Measurements from ENCODE around the gene MON1B. TPM values are rescaled to one million over a fixed set of nuclear protein-coding genes. Genes with fewer than 3 reads are reported as not detected.

MON1B gene
- total and polyA plus RNA-seq, 10 of the 15 experiments (the other 5 are each of a cell fraction or from before 2014, with no cell fraction given), result 5.7 to 64.5 (median 21.7) TPM

GRCh38 chr16:77213542-77214106 is 22.6 kb downstream of the MON1B start (continued):
- TF ChIP-seq TCF7 (IDR thresholded peaks at IDR 0.05; ENCODE audit: borderline replicate concordance) (no peak), POLR2AphosphoS5 (IDR thresholded peaks at IDR 0.05; ENCODE audit: low read length) (no peak), CBX3 (IDR thresholded peaks at IDR 0.05; ENCODE audit: borderline replicate concordance, low read depth) (no peak), KLF5 (IDR thresholded peaks at IDR 0.05; ENCODE audit: partially characterized antibody) (no peak), GABPA (IDR thresholded peaks at IDR 0.05; ENCODE audit: low read depth) (no peak)

- DNase-seq (ENCODE audit: low read depth, low spot score) (no peak), ATAC-seq (no peak), FAIRE-seq (no peak)
- H3K4me3 ChIP-seq, result no peak overlapping the region
- no peak overlapping the region for H3K9ac ChIP-seq (ENCODE audit: control insufficient read depth, insufficient read depth, low read length)
- H3K4me2 ChIP-seq (ENCODE audit: control insufficient read depth, insufficient read depth), result no peak overlapping the region
- H3K4me1 ChIP-seq (ENCODE audit: control insufficient read depth, insufficient read depth, low read length), result no peaks in the 10 kb centered on the region; the same call in 1 of the 2 replicates
- no TSS peak for BruUV-seq (replicated peaks)
- H3K36me3 ChIP-seq (ENCODE audit: control insufficient read depth in 2 of 2, insufficient read depth in 2 of 2, low read length in 1 of 2), result no peaks in the 10 kb centered on the region
- no peaks in the 10 kb centered on the region for H3K79me2 ChIP-seq (ENCODE audit: control insufficient read depth, insufficient read depth, low read length)
- intact Hi-C loops (cut with micrococcal nuclease; ENCODE audit: unreplicated experiment) (no loop called here), in situ Hi-C loops (cut with MboI) (loop anchor here (10.0 kb wide), 1 partner anchor 880 kb away; the partner anchor contains the start of gene WWOX)
- ChIA-PET CTCF (interaction anchor here (1.0 to 1.3 kb wide), 3 partner anchors 9 to 43 kb away, joined by 4 to 5 read pairs (median 5); no protein-coding TSS in a partner anchor), POLR2A (no interaction called here), SMC1A (ENCODE audit: uncharacterized antibody, unreplicated experiment) (no interaction called here), RAD21 (ENCODE audit: unreplicated experiment) (no interaction called here)
- no peaks in the 10 kb centered on the region for H4K20me1 ChIP-seq (ENCODE audit: control insufficient read depth, insufficient read depth)
- no peak overlapping the region for H3K27ac ChIP-seq (ENCODE audit: control insufficient read depth, insufficient read depth)
- 79% methylated on average over 12 of the region's 12 CpGs for WGBS (ENCODE audit: insufficient coverage, insufficient replicate concordance, low lambda C conversion rate, missing lambda C conversion rate)
- no peaks in the 10 kb centered on the region for H3K27me3 ChIP-seq (replicated peaks in 1 of 2; ENCODE audit: control insufficient read depth in 2 of 2, insufficient read depth in 2 of 2, low read length in 1 of 2)
- no peak overlapping the region for H2AFZ ChIP-seq (ENCODE audit: control insufficient read depth, low read depth, low read length)
- H3K9me3 ChIP-seq (replicated peaks; ENCODE audit: control insufficient read depth, insufficient read depth, low read length), result no peaks in the 10 kb centered on the region
- TF ChIP-seq ZZZ3 (IDR thresholded peaks at IDR 0.05; ENCODE audit: control insufficient read depth, insufficient read length, low read depth) (no peak), TCF3 (IDR thresholded peaks at IDR 0.05; ENCODE audit: borderline replicate concordance, insufficient read depth, low read depth, low read length) (no peak), MLLT1 (IDR thresholded peaks at IDR 0.05) (no peak), ZNF592 (IDR thresholded peaks at IDR 0.05) (no peak), CTCF (IDR thresholded peaks at IDR 0.05 in 2 of 3, conservative IDR thresholded peaks at IDR 0.05 in 1 of 3; ENCODE audit: control insufficient read depth in 2 of 3, extremely low read depth in 1 of 3, insufficient read depth in 1 of 3, low read depth in 3 of 3, low read length in 3 of 3) (no peak), BMI1 (IDR thresholded peaks at IDR 0.05; ENCODE audit: borderline replicate concordance) (no peak), BACH1 (IDR thresholded peaks at IDR 0.05; ENCODE audit: borderline replicate concordance) (no peak), LARP7 (IDR thresholded peaks at IDR 0.05) (peak; percentile 37; the same call in 1 of the 2 replicates)
Measured at GRCh38 chr16:77214411-77215138, 23.6 kb downstream of the MON1B start.

All from GM12878 (cell line).